Endothelial cell of umbilical vein (primary cell): Measurements from ENCODE around the gene SIAH1. TPM values are rescaled to one million over a fixed set of nuclear protein-coding genes. Genes with fewer than 3 reads are reported as not detected.

ENCODE experiments used
- BruUV-seq: library from RNA; stranded (reverse); fragments of 400-500 nt; replicated peaks from 2 replicates; lab custom pipeline; 2021; lab: Mats Ljungman, UMichigan
- CTCF ChIA-PET: fragments of 300-600, 350-600 bp; sonication (Branson Sonifier 250); formaldehyde crosslinking; loops from one replicate; lab custom pipeline; 2021; ENCODE audit warnings: antibody characterized with exemption, inconsistent platforms; lab: Charles Lee
- POLR2A ChIA-PET: fragments of 300-600, 350-600 bp; sonication (Branson Sonifier 250); formaldehyde crosslinking; loops from one replicate; lab custom pipeline; 2021; ENCODE audit warnings: antibody characterized with exemption, inconsistent platforms; lab: Charles Lee
- DNase-seq: peaks from one replicate; pipeline ENCODE4 v3.0.0-alpha.2; 2011; ENCODE audit warnings: low read depth, low spot score
- FAIRE-seq: peaks from 2 replicates; lab custom pipeline; 2011; peaks lifted over from hg19 to GRCh38; lab: Jason Lieb, UNC
- H2AFZ ChIP-seq: 2 replicates; pipeline ENCODE4 v1.6.0; 2012; ENCODE audit warnings: low read depth, low read length, control low read depth, inconsistent platforms
- H3K27ac ChIP-seq: 2 replicates; pipeline ENCODE4 v1.5.1; 2011; ENCODE audit warnings: low read depth, mild to moderate bottlenecking, control low read depth, low read length, moderate library complexity; ENCODE audit not compliant: insufficient read depth
- H3K27me3 ChIP-seq, 2 experiments: 2 replicates each; pipeline versions ENCODE4 v1.6.0 to v1.6.1; 2011; ENCODE audit warnings: low read length in 2 of 2, mixed read lengths in 1 of 2; ENCODE audit not compliant: control insufficient read depth in 2 of 2, insufficient read depth in 2 of 2
- H3K36me3 ChIP-seq, 2 experiments: 2 replicates in 1 of 2; 3 replicates in 1 of 2; pipeline ENCODE4 v1.5.1; 2011; ENCODE audit warnings: low read length in 2 of 2, mild to moderate bottlenecking in 1 of 2, moderate library complexity in 1 of 2; ENCODE audit not compliant: control insufficient read depth in 2 of 2, insufficient read depth in 2 of 2; ENCODE audit errors: extremely low read depth in 1 of 2
- H3K4me1 ChIP-seq: 3 replicates; pipeline ENCODE4 v1.5.1; 2011; ENCODE audit warnings: mild to moderate bottlenecking, low read length; ENCODE audit not compliant: control insufficient read depth, insufficient read depth; ENCODE audit errors: extremely low read depth
- H3K4me2 ChIP-seq: 2 replicates; pipeline ENCODE4 v1.6.1; 2011; ENCODE audit warnings: low read length, control low read depth, mixed read lengths; ENCODE audit not compliant: insufficient read depth
- H3K4me3 ChIP-seq, 3 experiments: fragments of 200-600 bp in 1 of 3; sonication (generic), shearing (Covaris generic) in 1 of 3; replicated peaks in 1 of 3; 2 replicates each; pipeline ENCODE4 v1.5.1; 2011 to 2016; ENCODE audit warnings: control low read depth in 3 of 3, low read length in 3 of 3, mild to moderate bottlenecking in 2 of 3, inconsistent platforms in 1 of 3, low read depth in 1 of 3, moderate library complexity in 1 of 3; ENCODE audit not compliant: insufficient read depth in 1 of 3
- H3K79me2 ChIP-seq: 2 replicates; pipeline ENCODE4 v1.6.0; 2012; ENCODE audit warnings: low read length, inconsistent platforms; ENCODE audit not compliant: control insufficient read depth, insufficient read depth
- H3K9ac ChIP-seq: replicated peaks from 2 replicates; pipeline ENCODE3; 2011; ENCODE audit warnings: low read length, control low read depth; ENCODE audit not compliant: insufficient read depth; ENCODE audit errors: extremely low read depth
- H3K9me1 ChIP-seq: replicated peaks from 3 replicates; pipeline ENCODE4 v1.6.0; 2011; ENCODE audit warnings: mild to moderate bottlenecking, low read length; ENCODE audit not compliant: control insufficient read depth, insufficient read depth; ENCODE audit errors: extremely low read depth
- H3K9me3 ChIP-seq: replicated peaks from 2 replicates; pipeline ENCODE4 v1.5.1; 2012; ENCODE audit warnings: low read length, inconsistent platforms; ENCODE audit not compliant: control insufficient read depth, insufficient read depth
- H4K20me1 ChIP-seq: replicated peaks from 2 replicates; pipeline ENCODE3; 2011; ENCODE audit warnings: mild to moderate bottlenecking, low read length; ENCODE audit not compliant: control insufficient read depth, insufficient read depth; ENCODE audit errors: extremely low read depth
- CTCF ChIP-seq, 2 donors: IDR thresholded peaks; 1 replicate in 1 of 2; 2 replicates in 1 of 2; pipeline ENCODE4 v1.5.1; 2011; ENCODE audit warnings: low read length in 2 of 2, mild to moderate bottlenecking in 2 of 2, moderate library complexity in 2 of 2, control low read depth in 1 of 2, inconsistent platforms in 1 of 2, low read depth in 1 of 2; ENCODE audit not compliant: insufficient read depth in 1 of 2; ENCODE audit errors: extremely low read depth in 1 of 2
- EZH2 ChIP-seq: IDR thresholded peaks from 2 replicates; pipeline ENCODE4 v1.6.1; 2012; ENCODE audit warnings: borderline replicate concordance, low read depth, mild to moderate bottlenecking, moderate library complexity, low read length, inconsistent platforms; ENCODE audit not compliant: severe bottlenecking
- FOS ChIP-seq: IDR thresholded peaks from 2 replicates; pipeline ENCODE4 v1.6.1; 2011; ENCODE audit warnings: mild to moderate bottlenecking, low read length, moderate library complexity, borderline replicate concordance; ENCODE audit not compliant: insufficient read depth
- GATA2 ChIP-seq: IDR thresholded peaks from 2 replicates; pipeline ENCODE4 v1.7.0; 2011; ENCODE audit warnings: low read depth, mild to moderate bottlenecking, moderate library complexity, mixed read lengths, low read length; ENCODE audit not compliant: insufficient read length, insufficient read depth
- JUN ChIP-seq: IDR thresholded peaks from 2 replicates; pipeline ENCODE4 v1.6.1; 2011; ENCODE audit warnings: borderline replicate concordance, low read depth; ENCODE audit not compliant: insufficient read length, insufficient read depth
- MAX ChIP-seq: IDR thresholded peaks from 2 replicates; pipeline ENCODE4 v1.6.1; 2011; ENCODE audit not compliant: insufficient read depth, insufficient read length
- MYC ChIP-seq: IDR thresholded peaks from one replicate; pipeline ENCODE4 v1.6.1; 2011; ENCODE audit warnings: mild to moderate bottlenecking, low read depth, low read length
- POLR2A ChIP-seq: IDR thresholded peaks from 2 replicates; pipeline ENCODE4 v1.6.1; 2012; ENCODE audit warnings: low read depth, mild to moderate bottlenecking, control low read depth, low read length
- POLR2AphosphoS5 ChIP-seq: IDR thresholded peaks from 2 replicates; pipeline ENCODE4 v1.6.1; 2012; ENCODE audit warnings: low read depth, mild to moderate bottlenecking, control low read depth, low read length, moderate library complexity; ENCODE audit not compliant: insufficient read depth
- dilution Hi-C: fragments of 300-500 bp; cut with MboI; formaldehyde crosslinking; loops from one replicate; pipeline ENCODE4 v1.15.0; 2019; ENCODE audit warnings: low sequenced_read_pairs; ENCODE audit not compliant: extremely low pct_ligation_motif_present
- intact Hi-C: fragments of 100-400 bp; cut with micrococcal nuclease; formaldehyde crosslinking; loops from one replicate; pipeline ENCODE4 v1.10.0; 2022
- polyA plus RNA-seq, 4 experiments: library from polyadenylated mRNA; depleted of rRNA in 3 of 4; stranded (reverse) in 3 of 4; unstranded in 1 of 4; fragments of >200 nt; gene quantifications; 2 replicates each; pipeline versions ENCODE4 v1.2.1 to v1.2.3, GENCODE V29; 2011 to 2012; ENCODE audit warnings: missing spikeins in 1 of 4
- total RNA-seq: library from RNA; stranded (reverse); gene quantifications from 2 replicates; pipeline ENCODE4 v1.2.3, GENCODE V29; 2021

The SIAH1 gene
- total and polyA plus RNA-seq, 2 donors (not counting 3 experiments of a cell fraction or from before 2014, with no cell fraction given): 14.4 to 19.9 TPM

- dilution Hi-C loops: no loop called here
Measured at GRCh38 chr16:48350736-48351135, 34.5 kb downstream of the SIAH1 start.

More at GRCh38 chr16:48350736-48351135, 34.5 kb downstream of the SIAH1 start:
- no peaks in the 10 kb centered on the region for H3K79me2 ChIP-seq
- H3K36me3 ChIP-seq: peaks cover 8% of the 10 kb centered on the region in 2 experiments
- no peak overlapping the region for H3K4me2 ChIP-seq
- H2AFZ ChIP-seq: no peak overlapping the region
- no peaks in the 10 kb centered on the region for H3K27me3 ChIP-seq
- no peak overlapping the region for H3K27ac ChIP-seq
- TF ChIP-seq MAX (no peak), CTCF (IDR thresholded peaks at IDR 0.05; ENCODE audit: extremely low read depth in 1 of 2, insufficient read depth in 1 of 2, low read depth in 1 of 2, low read length in 2 of 2) (no peak), GATA2 (no peak), FOS (no peak), MYC (no peak), EZH2 (no peak), JUN (no peak), POLR2A (no peak), POLR2AphosphoS5 (no peak)
- no peaks in the 10 kb centered on the region for H4K20me1 ChIP-seq
- no peaks in the 10 kb centered on the region for H3K9me3 ChIP-seq
- H3K9me1 ChIP-seq: no peaks in the 10 kb centered on the region
- FAIRE-seq (no peak), DNase-seq (no peak)
- POLR2A ChIA-PET: no interaction called here
- CTCF ChIA-PET: interaction anchor here (0.6 to 7.8 kb wide), 5 partner anchors 16 to 280 kb away, joined by 3 to 131 read pairs (median 4); no protein-coding TSS in a partner anchor
- H3K9ac ChIP-seq: no peak overlapping the region
- BruUV-seq: no TSS peak
- H3K4me3 ChIP-seq: no peak overlapping the region
- intact Hi-C loops: loop anchor here (1.0 kb wide), 1 partner anchor 7 kb away; no protein-coding TSS in a partner anchor
- no peaks in the 10 kb centered on the region for H3K4me1 ChIP-seq
